Measurements from ENCODE around the gene EXOC7.

Gene EXOC7, protein sequence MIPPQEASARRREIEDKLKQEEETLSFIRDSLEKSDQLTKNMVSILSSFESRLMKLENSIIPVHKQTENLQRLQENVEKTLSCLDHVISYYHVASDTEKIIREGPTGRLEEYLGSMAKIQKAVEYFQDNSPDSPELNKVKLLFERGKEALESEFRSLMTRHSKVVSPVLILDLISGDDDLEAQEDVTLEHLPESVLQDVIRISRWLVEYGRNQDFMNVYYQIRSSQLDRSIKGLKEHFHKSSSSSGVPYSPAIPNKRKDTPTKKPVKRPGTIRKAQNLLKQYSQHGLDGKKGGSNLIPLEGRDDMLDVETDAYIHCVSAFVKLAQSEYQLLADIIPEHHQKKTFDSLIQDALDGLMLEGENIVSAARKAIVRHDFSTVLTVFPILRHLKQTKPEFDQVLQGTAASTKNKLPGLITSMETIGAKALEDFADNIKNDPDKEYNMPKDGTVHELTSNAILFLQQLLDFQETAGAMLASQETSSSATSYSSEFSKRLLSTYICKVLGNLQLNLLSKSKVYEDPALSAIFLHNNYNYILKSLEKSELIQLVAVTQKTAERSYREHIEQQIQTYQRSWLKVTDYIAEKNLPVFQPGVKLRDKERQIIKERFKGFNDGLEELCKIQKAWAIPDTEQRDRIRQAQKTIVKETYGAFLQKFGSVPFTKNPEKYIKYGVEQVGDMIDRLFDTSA

DNA sequence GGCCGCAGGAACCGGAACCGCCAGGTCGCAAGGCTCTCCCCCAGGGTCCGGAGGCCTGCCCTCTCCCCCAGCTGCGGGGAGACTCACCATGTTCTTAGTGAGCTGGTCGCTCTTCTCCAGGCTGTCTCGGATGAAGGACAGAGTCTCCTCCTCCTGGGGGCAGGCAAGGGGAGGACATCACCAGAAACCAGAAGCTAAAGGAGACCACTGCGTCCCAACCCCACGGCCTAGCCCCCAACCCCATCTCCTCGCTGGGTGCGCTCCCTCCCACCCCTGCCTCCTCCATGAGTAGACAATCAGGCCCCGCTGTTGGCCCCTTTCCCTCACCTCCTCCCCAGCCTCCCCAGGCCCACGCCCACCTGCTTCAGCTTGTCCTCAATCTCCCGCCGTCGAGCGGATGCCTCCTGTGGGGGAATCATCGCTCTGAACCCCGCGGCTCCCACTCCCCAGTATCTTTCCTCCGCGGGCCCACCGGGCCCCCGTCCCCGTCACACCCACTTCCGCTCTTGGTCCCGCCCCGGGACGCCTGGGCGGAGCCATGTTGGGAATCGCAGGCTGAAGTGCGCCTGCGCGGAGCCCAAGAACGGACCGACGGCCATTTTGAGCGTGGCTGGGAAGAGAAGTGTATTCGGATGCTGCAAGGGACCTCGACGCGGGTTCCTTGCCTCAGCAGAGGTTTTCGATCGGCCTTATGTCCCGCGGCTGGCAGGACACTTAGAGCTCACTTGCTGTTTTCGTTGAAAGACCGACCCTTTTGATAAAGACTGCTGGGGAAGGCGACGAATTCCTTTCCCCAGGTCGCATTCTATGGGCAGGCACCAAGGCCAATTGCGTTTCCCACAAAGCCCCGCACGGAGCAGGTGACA lies at the start of gene EXOC7:
TSS of gene EXOC7 (minus strand) at position 514 of the 866 bp plus-strand sequence. CDS start at position 419, 95 bp downstream.
- no peak for DNase-seq

DNA sequence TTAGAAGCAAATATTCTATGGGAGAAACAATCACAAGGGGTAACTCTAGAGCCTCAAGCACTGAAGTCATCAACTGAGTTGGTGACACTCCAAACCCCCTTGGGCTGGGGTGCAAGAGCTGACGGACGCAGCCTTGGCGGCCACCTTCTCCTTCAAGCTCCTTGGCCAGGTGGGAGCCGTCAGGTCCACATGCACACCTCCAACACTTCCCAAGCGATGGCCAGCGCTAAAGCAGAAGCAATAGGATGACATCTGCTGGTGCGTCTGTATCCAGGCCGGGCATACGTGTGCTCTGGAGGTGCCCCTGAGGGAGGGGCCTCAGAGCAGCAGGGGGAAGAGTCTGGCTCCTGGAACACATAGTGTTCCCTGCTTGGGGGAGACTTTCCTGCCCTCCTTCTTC lies 49.6 kb upstream of the EXOC7 start:
- no peak for DNase-seq

DNA sequence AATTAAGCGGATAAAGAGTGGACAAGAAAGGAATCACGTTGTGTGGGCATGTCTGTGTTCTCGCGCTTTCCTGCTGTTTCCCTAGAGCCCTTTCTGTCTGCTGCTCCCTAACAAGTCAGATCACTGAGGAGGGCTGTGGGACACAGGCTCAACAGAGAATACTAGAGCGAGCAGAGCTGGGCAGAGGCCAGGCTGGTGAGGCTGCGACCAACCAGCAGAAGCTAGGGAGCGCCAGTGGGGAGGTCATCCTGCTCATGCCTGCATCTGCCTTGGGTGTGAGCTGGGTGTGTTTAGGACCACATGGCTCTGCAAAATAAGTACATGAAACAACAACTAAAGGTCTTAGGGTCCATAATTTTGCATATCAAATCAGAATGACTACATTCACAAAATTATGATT lies 49.0 kb upstream of the EXOC7 start:
- DNase-seq = no peak

DNA sequence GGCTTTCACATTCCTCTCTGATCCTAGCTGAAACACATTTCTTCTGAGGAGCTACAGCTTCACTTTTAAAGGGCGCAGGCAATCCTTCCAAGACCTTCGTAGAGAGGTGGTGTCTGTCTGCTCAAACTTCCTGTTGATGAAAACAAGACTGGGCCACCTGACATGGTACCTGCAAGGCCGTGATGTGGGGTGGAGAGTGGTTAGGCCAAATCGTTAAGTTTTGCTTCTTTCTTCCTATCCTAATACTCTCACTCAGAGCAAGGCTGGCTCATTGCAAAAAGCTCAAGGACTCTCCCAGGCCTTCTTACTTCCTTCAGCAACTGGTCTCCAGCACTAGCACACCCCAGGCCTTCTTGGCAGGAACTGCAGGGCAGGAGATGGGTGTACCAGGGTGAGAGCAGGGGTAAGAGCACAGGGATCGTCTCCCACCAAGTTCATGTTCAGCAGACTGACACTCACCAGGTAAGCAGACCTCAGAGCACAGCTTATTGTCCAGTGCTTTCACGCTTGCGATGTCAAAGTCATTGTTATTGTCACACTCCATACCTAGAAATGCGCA lies 48.4 kb upstream of the EXOC7 start:
- DNase-seq = no peak

DNA sequence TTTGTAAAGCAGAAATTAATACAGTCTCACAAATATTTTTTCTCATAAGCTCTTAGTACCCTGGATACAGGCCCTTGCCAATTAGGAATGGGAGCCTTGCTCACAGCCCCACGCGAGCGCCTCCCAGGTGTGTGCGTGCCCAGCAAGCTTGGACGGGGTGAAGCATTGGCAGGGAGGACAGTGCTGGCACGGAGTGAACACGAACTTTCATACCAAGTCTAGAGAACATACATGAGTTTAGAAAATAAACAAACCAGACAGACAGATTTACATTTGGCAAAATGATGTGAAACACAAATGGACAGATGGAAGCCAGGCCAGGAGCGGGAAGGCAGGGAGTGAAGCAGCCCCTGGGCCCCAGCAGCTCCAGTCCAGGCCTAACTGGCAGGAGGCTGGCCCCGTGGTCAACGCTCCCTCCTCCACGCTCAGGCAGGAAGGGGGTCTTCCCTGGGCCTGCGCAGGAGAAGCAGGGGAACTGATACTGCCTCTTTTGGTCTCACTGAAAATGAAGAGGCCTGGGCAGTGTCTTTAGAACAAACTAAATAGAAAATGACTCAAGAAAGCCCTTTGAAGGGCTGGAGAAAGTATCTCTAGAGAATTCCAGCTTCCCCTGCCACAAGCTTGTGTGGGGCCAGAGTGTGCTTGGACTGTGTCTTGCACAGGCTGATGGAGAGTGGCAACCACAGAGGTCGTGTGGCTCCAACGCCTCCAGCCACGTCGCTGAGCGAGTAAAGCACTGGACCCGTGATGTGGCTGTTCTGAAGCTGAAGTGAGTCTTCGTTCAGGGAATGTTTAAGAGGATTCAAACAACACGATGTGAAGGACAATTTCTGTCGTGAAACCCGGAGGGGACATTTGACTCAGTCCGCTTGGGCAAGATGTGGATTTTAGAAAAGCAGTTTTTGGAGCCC lies 47.4 kb upstream of the EXOC7 start:
- DNase-seq = no peak

DNA sequence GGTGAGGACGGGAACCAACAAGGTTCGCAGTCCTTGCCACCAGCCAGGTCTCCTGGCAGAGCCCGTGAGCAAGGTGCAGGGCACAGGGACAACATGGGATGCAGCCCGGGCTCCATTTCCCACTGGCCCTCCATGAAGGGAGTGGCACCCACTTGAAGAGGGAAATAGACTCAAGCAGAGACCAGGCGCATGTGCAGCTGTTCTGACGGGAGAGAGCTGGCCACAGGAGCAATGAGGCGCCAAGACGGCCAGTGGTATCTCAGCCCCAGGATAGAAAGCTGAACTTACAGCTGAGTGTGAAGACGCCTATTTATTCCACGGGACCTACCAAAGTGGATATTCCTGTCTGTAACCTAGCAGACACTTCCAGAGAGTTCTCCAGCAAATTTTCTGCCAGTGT lies 45.6 kb upstream of the EXOC7 start:
- no peak for DNase-seq

DNA sequence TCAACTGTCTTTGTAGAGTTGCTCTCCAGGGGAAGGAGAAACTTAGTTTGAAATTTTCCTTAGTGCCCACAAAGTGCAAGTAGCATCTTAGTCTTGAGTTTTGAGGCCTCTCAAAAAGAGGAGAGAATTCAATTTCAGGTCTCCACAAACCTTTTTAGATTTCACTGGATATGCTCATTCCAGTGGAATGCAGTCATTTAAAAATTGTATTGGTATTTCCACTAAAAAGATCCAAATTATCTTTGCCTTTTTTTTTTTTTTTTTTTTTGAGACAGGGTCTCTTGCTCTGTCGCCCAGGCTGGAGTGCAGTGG lies 44.4 kb upstream of the EXOC7 start:
- no peak for DNase-seq

DNA sequence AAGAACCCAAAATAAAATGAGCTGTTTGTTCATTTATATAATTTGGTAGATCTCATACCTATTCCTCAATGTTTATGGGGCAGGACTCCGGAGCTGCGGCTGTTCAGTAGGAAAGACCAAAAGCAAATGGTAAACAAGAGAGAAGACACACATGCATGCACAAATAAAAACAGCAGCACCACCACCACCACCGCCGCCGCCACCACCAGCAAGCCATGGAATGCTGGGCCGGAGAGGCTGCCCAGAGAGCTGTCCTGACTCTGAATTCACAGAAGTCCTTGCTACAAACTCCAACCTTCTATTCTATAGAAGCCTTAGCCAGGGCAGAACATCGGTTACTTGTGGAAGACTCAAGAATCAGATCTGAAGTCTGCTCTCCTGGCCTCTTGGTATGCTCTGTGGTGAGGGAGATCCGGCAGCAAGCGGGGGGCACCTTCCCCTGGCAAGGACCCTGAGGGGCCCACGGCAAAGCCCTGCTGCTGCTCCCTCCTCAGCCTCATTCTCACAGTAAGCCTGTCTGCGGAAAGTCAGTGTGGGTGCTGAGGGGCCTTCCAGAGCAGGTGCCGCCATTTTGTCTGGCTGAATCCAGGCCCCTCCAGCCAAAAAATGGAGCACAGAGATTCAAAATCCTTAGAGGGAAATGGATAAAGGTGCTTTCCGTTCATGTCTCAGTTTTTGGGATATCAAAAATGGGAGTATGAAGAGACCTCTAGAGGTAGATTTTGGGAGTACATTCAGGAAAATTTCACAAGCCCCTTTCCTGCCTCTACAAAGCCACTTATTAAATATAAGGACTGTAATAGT lies 43.8 kb upstream of the EXOC7 start:
- DNase-seq = no peak

DNA sequence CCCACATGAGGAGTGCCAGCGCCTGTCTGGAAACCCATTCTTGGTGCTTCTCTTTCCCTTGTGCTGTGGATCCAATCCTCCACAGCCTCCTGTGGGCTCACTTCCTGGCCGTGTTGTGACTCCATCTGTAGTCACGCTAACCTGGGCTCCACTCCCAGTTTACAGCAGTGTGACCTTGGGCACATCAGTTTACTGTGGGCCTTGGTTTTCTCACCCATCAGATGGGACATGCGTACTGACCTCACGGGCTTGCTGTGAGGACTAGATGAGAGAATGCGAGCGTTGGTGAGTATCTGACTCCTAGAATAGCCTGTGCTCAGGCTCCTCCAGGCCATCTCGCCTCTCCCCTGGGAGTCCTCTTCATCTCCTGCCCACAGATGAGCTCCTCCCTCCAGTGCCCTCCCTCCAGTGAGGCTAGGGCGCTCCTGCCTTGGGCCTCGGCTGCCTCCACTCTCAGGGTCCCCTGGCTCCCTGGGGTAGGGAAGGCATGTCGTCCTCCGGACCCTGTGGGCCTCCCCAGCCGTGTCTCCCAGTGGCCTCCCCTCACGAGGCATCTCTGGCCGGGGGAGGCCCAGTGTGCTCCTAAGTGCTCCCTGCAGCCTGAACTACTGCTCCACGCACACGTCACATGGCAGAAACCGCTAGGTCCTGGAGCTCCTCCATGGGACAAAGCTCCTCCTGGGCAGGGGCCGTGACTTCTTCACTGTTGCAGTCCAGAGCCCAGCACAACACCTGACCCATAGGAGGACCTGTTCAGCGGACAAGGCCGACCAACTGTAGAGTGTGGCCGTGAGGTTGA lies 42.7 kb upstream of the EXOC7 start:
- no peak for DNase-seq

DNA sequence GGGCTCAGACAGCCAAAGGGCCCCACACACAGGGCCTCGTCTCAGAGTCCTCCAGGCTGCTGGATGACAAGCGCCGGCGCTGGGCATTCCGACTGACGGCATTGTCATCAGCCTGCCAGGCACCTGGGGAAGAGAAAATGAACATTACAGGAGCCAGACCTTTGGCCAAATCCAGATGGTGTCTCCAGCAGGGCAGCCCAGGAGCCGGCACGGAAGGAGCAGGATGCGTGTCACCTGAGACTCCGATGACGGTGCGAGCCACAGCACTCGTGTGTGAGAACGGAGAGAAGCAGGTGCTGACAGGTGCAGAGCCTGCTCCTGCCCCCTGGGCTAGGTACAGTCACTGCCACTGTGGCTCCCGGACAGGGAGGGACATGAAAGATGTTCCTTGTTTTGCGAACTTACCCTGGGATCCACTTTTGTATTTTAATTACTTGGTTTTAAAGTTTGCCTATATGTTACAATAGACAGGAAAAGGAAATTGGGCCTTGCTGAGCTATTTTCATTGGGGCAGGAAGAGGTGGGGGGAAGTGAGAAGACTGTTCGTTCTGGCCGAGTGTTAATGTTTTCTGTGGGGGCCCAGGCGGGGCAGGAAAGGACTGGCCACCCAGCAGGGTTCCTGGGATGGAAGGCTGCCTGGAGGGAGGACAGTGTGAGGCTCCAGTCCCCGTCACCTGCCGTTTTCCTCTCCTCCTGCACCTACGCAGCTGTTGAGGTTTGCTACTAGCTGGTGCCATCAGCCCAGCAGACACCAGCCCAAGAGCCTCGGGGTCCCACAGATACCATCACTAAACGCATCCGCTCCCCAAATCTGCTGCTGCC lies 41.9 kb upstream of the EXOC7 start:
- DNase-seq = no peak

DNA sequence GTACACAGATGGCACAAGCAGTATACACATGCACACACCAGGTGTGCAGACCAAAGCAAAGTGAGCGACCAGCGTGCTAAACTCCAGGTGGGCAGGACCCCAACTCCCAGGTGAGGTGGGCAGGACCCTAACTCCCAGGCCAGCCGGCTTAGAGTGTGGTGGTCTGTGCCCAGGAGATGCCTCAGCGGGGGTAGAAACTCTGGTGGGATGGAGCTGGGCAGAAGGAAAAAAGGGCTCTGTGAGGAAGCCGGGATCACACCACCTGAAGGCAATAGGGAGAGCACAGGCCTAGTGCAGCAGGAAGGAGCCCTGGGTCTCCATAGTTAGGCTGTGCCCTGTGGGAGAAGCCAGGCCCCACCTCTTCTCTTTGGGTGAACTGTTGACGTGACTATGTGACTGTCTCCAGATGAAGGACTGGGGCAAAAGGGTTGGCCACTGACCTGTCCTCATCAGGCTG lies 39.0 kb upstream of the EXOC7 start:
- DNase-seq = no peak

DNA sequence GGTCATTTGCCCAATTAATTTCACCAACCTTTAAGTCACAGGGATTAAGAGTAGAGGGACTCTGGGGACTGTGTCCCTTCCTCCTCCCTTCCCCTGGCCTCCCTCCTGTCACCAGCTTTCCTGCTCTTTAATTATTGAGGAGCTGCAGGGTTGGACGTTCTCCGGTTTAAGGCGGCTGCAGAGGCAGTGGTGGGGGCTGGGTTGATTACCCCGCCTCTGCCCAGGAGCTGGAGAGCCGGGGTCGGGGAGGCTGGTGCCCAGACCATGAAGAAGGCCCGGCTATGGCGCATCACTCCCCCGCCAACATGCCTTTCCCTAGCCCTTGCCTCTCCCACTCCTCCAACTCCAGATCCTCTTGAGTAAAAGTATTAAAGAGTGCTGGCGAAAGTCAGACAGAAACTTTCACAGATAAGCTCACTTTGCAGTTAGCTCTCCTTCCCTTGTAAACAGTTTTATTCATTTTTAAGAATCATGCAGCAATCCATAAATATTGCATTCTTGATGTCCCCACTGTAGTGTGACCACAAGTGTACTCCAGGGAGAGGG lies 38.5 kb upstream of the EXOC7 start:
- DNase-seq = no peak

DNA sequence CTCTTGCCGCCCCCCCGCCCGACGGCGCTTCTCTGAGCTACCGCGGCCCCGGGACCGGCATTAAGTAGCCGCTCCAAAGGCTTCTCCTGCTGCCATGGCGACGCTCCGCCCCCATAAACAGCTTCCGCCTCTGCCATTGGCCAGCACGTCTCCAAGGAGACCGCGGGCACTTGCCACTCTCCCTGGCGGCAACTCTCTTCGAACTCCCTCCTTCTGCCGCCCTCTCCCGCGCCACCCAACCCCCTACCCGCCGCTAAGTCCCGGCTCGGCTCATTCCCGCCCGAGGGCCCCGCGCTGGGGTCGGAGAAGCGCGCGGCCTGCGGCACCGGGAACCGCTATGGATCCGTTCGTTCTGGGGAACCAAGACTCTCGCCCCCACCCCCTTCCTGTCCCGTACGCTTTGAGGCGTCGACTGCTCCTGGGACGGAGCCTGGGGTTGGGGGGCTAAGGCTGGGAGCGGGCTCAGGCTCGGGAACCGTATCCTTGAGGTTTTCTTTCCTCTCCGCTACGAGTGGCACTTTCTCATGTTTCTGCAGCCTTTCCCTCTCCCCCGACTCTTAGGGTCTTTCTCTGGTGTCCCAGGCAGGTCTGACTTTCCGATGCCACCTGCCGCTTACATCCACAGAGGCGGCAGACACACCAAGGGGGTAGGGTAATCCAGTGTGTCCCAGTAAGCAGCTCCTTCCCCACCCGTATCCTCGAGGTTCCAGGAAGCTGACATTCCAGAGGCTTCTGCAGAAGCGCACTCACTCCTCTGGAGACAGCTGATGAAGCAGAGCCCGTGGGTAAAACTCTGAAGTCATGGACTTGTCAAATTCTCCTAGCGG lies 37.8 kb upstream of the EXOC7 start, which contains the start of gene FOXJ1:
TSS of gene FOXJ1 (minus strand) at position 34 of the 827 bp plus-strand sequence. CDS start 850 bp downstream, outside the sequence.
- DNase-seq = no peak

DNA sequence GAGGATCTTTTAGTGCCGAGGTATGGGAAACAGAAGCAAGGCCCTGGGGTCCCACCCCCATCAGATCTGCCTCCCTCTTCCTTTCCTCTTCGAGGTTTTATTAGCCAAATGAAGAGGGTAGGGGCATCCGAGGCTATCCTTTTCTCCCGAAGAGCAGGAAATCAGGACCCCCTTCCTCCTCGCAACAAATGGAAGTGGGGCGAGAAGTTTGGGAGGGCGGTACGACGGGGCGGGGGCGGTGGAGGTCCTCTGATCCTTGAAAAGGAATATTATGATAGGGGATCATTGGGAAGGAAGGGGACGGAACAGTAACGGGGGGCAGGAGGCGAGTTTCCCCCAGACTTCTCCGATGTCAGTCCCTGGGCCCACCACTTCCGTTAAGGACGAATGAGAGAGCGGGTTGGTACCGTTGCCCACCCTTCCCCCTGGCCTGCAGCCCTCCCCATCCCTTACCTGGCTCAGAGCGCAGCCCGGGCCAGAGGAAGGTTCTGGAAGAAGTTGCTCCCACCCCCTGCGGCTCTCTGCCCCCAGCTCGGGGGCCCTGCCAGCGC lies 37.1 kb upstream of the EXOC7 start:
- no peak for DNase-seq

DNA sequence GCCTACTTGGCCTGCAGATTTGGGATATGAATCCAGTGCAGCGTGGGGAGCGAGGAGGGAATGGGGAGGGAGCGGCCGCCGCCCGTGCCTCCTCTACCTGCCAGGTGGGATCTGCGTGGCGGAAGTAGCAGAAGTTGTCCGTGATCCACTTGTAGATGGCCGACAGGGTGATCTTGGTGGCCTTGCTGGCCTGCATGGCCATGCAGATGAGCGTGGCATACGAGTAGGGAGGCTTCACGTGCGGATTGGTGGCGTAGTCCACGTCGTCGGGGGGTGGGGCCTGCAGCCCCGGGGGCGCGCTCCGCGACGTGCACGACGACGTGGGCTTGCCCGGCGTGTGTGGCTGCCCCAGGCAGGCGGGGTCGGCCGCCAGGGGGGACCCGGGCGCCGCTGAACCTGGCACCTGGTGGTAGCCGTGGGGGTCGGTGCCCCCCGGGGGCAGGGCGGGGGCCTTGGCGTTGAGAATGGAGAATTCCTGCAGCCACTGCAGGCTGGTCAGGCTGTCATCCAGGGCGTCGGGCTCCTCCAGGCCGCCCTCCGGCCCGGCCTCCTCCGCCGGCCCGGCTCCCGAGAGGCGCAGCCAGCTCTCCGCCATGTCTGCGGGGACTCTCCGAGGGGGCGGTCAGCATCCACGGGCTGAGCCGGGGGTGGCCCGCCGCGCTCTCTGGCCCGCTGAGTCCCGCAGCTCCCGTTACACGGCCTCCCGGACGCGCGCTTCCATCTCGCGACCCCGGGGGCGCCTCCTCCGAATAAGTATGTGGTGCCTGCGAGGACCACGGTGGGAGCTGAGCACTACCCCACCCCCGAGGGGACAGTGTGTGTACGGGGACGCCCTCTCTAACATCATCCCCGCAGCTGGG lies 36.4 kb upstream of the EXOC7 start:
- DNase-seq = no peak

DNA sequence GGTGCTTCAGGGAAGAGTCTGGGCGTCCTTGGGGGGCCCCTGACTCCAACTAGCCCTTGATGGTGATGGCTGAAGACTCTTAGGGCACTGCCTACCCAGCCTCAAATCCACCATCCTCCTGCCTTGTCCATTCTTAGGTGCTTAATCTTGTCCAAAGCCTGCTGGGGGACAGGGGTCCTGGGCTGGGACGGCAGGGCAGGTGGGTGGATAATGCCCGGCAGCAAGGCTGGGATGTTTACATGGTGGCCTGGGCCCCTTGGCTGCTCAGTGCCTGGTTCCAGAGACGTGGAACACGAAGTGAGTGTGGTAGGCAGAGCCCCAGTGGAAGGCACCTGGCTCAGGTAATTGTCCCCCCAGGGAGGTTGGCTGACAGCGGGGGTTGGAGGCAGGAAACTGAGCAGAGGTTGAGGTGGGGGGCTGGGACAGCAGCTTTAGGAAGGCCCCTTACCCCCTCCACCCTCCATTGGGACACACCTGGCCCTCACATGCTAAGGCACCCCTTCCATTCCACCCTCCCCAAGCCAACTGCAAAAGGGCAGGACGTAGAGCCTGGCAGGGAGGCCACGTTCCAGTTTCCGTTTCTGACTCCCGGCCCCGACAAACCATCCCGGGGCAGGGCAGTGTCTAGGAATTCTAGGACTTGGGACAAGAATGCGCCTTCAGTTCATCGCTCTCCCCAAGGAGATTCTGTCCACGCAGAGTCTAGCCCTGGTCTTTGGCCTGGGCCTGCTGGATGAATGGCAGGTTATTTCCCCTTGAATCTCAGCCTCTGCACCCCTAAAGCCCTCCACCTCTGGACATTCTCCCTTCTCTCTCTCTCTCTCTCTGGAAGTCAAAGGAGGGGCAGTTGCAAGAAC lies 35.5 kb upstream of the EXOC7 start:
- DNase-seq = no peak

Data from cortex of kidney (tissue), 1 donor.